Parathyroid adenoma (tissue), 2 donors: Measurements from ENCODE around the gene LAMA5.
A peak's percentile ranks its signal among the peaks of the same experiment; 100 is the strongest.

ENCODE experiments used
- H2AFZ ChIP-seq: fragments of 300-600 bp; sonication (generic); one replicate; pipeline ENCODE4 v1.7.0; 2017; ENCODE audit warnings: antibody characterized with exemption, mild to moderate bottlenecking
- H3K27ac ChIP-seq: fragments of 300-600 bp; sonication (generic); one replicate; pipeline ENCODE4 v1.7.0; 2017
- H3K27me3 ChIP-seq: fragments of 300-600 bp; sonication (generic); one replicate; pipeline ENCODE4 v1.7.0; 2017; ENCODE audit warnings: low read length; ENCODE audit not compliant: control insufficient read depth, insufficient read depth
- H3K36me3 ChIP-seq: fragments of 300-600 bp; sonication (generic); one replicate; pipeline ENCODE4 v1.7.0; 2017; ENCODE audit warnings: low read length; ENCODE audit not compliant: control insufficient read depth, insufficient read depth
- H3K4me1 ChIP-seq: fragments of 300-600 bp; sonication (generic); one replicate; pipeline ENCODE4 v1.7.0; 2017; ENCODE audit warnings: control low read depth
- H3K4me2 ChIP-seq: fragments of 300-600 bp; sonication (generic); one replicate; pipeline ENCODE4 v1.7.0; 2017; ENCODE audit warnings: low read length
- H3K4me3 ChIP-seq: fragments of 300-600 bp; sonication (generic); one replicate; pipeline ENCODE4 v1.7.0; 2017; ENCODE audit warnings: low read depth, low read length
- H3K79me2 ChIP-seq: fragments of 300-600 bp; sonication (generic); one replicate; pipeline ENCODE4 v1.7.0; 2017; ENCODE audit warnings: control low read depth
- H3K9ac ChIP-seq: fragments of 300-600 bp; sonication (generic); one replicate; pipeline ENCODE4 v1.7.0; 2017; ENCODE audit warnings: mild to moderate bottlenecking
- H3K9me3 ChIP-seq: fragments of 300-600 bp; sonication (generic); one replicate; pipeline ENCODE4 v1.7.0; 2017; ENCODE audit warnings: low read length; ENCODE audit not compliant: control insufficient read depth
- CTCF ChIP-seq: fragments of 300-600 bp; sonication (generic); IDR thresholded peaks from one replicate; pipeline ENCODE4 v1.7.0; 2017; ENCODE audit warnings: antibody characterized with exemption, mild to moderate bottlenecking
- donor health status: primary hyperparathyroidism.

The LAMA5 gene

GRCh38 chr20:62285722-62286121 is 81.4 kb downstream of the LAMA5 start:
- peak overlapping the region; percentile 38 for H3K27ac ChIP-seq
- no peak for TF ChIP-seq CTCF
- H2AFZ ChIP-seq, result no peak overlapping the region
- no peak overlapping the region for H3K4me2 ChIP-seq
- no peak overlapping the region for H3K9ac ChIP-seq
- H3K79me2 ChIP-seq, result no peaks in the 10 kb centered on the region
- H3K36me3 ChIP-seq, result no peaks in the 10 kb centered on the region
- H3K27me3 ChIP-seq, result no peaks in the 10 kb centered on the region
- no peaks in the 10 kb centered on the region for H3K9me3 ChIP-seq
- H3K4me1 ChIP-seq, result no peaks in the 10 kb centered on the region
- H3K4me3 ChIP-seq, result no peak overlapping the region

- no peak for TF ChIP-seq CTCF
- H3K36me3 ChIP-seq, result no peaks in the 10 kb centered on the region
- no peak overlapping the region for H3K4me3 ChIP-seq
- H2AFZ ChIP-seq, result no peak overlapping the region
- peak overlapping the region; percentile 38 for H3K27ac ChIP-seq
- H3K9ac ChIP-seq, result no peak overlapping the region
- H3K79me2 ChIP-seq, result no peaks in the 10 kb centered on the region
- H3K9me3 ChIP-seq, result no peaks in the 10 kb centered on the region
- no peaks in the 10 kb centered on the region for H3K27me3 ChIP-seq
- no peaks in the 10 kb centered on the region for H3K4me1 ChIP-seq
- H3K4me2 ChIP-seq, result no peak overlapping the region
These were observed 82.0 kb downstream of the LAMA5 start for GRCh38 chr20:62285151-62285550.

- Histone ChIP-seq H3K27ac (no peak overlapping the region), H3K9ac (no peak overlapping the region), H3K9me3 (no peaks in the 10 kb centered on the region), H3K36me3 (no peaks in the 10 kb centered on the region), H3K4me3 (no peak overlapping the region), H3K4me2 (no peak overlapping the region), H3K4me1 (no peaks in the 10 kb centered on the region), H2AFZ (no peak overlapping the region), H3K79me2 (no peaks in the 10 kb centered on the region), H3K27me3 (no peaks in the 10 kb centered on the region)
- TF ChIP-seq CTCF, result no peak
These were observed 82.7 kb downstream of the LAMA5 start for GRCh38 chr20:62284448-62284847.

GRCh38 chr20:62282877-62283503 is 84.1 kb downstream of the LAMA5 start:
- Histone ChIP-seq H3K4me2 (no peak overlapping the region), H3K79me2 (no peaks in the 10 kb centered on the region), H2AFZ (no peak overlapping the region), H3K4me3 (no peak overlapping the region), H3K36me3 (no peaks in the 10 kb centered on the region), H3K27ac (no peak overlapping the region), H3K4me1 (no peaks in the 10 kb centered on the region), H3K9me3 (no peaks in the 10 kb centered on the region), H3K27me3 (no peaks in the 10 kb centered on the region), H3K9ac (no peak overlapping the region)
- TF ChIP-seq CTCF, result no peak

GRCh38 chr20:62282103-62282502 is 85.0 kb downstream of the LAMA5 start:
- Histone ChIP-seq H3K4me2 (no peak overlapping the region), H2AFZ (no peak overlapping the region), H3K36me3 (no peaks in the 10 kb centered on the region), H3K79me2 (no peaks in the 10 kb centered on the region), H3K27ac (no peak overlapping the region), H3K9me3 (no peaks in the 10 kb centered on the region), H3K4me3 (no peak overlapping the region), H3K9ac (no peak overlapping the region), H3K4me1 (no peaks in the 10 kb centered on the region), H3K27me3 (no peaks in the 10 kb centered on the region)
- no peak for TF ChIP-seq CTCF
